GM12878 (cell line): ENCODE results near the gene EPB41.

Experiments
- E2F8 ChIP-seq: fragments of 450-650 bp; IDR thresholded peaks from 2 replicates; pipeline ENCODE4 v1.6.1; 2018; ENCODE audit warnings: mild to moderate bottlenecking, low read depth, moderate library complexity; ENCODE audit not compliant: partially characterized antibody
- EGR1 ChIP-seq, 2 experiments: IDR thresholded peaks; 1 replicate in 1 of 2; 2 replicates in 1 of 2; pipeline ENCODE4 v1.6.1; 2011 to 2012; ENCODE audit warnings: low read depth in 2 of 2, low read length in 2 of 2, borderline replicate concordance in 1 of 2, mild to moderate bottlenecking in 1 of 2, moderate library complexity in 1 of 2
- EZH2 ChIP-seq: IDR thresholded peaks from 2 replicates; pipeline ENCODE4 v1.6.1; 2012; ENCODE audit warnings: low read depth, mild to moderate bottlenecking, control low read depth, inconsistent platforms, low read length, borderline replicate concordance; ENCODE audit not compliant: control insufficient read depth
- MAX ChIP-seq: IDR thresholded peaks from 2 replicates; pipeline ENCODE4 v1.6.1; 2012; ENCODE audit warnings: low read depth, low read length, improper control_type of control experiment
- POLR2A ChIP-seq: IDR thresholded peaks from 2 replicates; pipeline ENCODE4 v1.6.1; 2011; ENCODE audit warnings: low read depth, mild to moderate bottlenecking, low read length
- POLR2AphosphoS5 ChIP-seq: IDR thresholded peaks from 2 replicates; pipeline ENCODE4 v1.6.1; 2011; ENCODE audit warnings: mild to moderate bottlenecking, low read length, inconsistent platforms
- REST ChIP-seq: IDR thresholded peaks from 2 replicates; pipeline ENCODE4 v1.6.1; 2012; ENCODE audit warnings: mild to moderate bottlenecking, low read depth, low read length
- TCF7 ChIP-seq: IDR thresholded peaks from 2 replicates; pipeline ENCODE4 v1.6.1; 2014; ENCODE audit warnings: antibody characterized with exemption, borderline replicate concordance

- TF ChIP-seq MAX, result no peak
- no peak for TF ChIP-seq REST
- TF ChIP-seq EGR1 (IDR thresholded peaks at IDR 0.05; ENCODE audit: borderline replicate concordance in 1 of 2, low read depth in 2 of 2, low read length in 2 of 2), result no peak
- no peak for TF ChIP-seq E2F8
- no peak for TF ChIP-seq TCF7
- TF ChIP-seq EZH2, result no peak
- TF ChIP-seq POLR2A, result no peak
- TF ChIP-seq POLR2AphosphoS5, result no peak
Measured at GRCh38 chr1:28910379-28911115, 3.8 kb upstream of the EPB41 start.
